Activated CD4-positive, alpha-beta T cell treated with anti-CD3 and anti-CD28 coated beads for 24 hours (primary cell): ENCODE measurements around the gene PPP2R5B.
A peak's percentile ranks its signal among the peaks of the same experiment; 100 is the strongest.

Experiments
- DNase-seq, 2 donors: peaks; one replicate each; pipeline ENCODE4 v3.0.0-alpha.2; 2020; ENCODE audit warnings: low read depth in 2 of 2

Gene PPP2R5B

GRCh38 chr11:64888729-64889511 is 35.6 kb upstream of the PPP2R5B start:
- DNase-seq = no peak

DNA sequence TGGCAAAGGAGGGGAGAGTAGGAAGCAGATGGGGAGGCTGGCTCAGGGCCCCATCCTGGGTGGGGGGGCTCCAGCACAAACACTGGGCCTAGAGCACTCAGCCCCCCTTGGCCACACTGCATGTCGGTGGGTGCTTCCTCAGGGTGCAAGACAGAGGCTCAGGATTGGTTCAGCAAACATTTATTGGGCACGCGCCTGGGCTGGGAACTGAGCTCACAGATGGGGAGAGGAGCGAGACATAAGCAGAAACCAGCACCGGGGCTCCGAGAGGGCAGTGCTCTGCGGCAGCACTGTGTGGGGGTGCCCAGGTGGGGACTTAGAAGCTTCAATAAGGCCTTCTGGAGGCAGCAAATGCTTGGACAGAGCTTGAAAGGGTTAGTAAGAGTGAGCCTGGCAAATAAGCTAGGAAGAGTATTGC is 34.0 kb upstream of the PPP2R5B start:
- no peak for DNase-seq

GRCh38 chr11:64891215-64891848 is 33.2 kb upstream of the PPP2R5B start:
- DNase-seq = no peak

GRCh38 chr11:64891880-64892279 is 32.6 kb upstream of the PPP2R5B start:
- no peak for DNase-seq

DNA sequence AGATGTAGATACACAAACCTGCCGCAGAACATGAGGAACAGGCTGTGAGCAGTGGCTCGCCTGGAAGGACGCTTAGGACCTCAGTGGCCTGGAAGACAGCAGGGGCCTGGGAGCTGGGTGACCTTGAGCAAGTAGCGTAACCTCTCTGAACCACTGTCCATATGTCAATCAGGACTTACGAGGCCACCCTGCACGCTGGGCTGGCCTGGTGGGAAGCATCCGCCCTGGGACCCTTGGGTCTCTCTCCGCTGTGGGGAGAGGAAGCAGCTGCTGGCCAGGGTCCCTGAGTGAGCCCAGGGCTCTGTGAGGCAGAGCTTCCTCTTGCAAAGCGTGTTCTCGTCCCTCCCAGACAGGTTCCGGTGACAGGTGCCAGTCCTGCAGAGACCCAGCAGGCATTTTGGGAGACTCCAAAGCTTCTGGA is 32.1 kb upstream of the PPP2R5B start:
- no peak for DNase-seq

GRCh38 chr11:64892838-64893193 is 31.7 kb upstream of the PPP2R5B start:
- no peak for DNase-seq

GRCh38 chr11:64893194-64894069 is 31.1 kb upstream of the PPP2R5B start:
- DNase-seq = no peak

- DNase-seq = peak; percentile 92 to 96
Observed at GRCh38 chr11:64894070-64894811, 30.2 kb upstream of the PPP2R5B start.

GRCh38 chr11:64894812-64895452 is 29.6 kb upstream of the PPP2R5B start:
- no peak for DNase-seq

GRCh38 chr11:64896448-64897022 is 28.0 kb upstream of the PPP2R5B start:
- no peak for DNase-seq

DNA sequence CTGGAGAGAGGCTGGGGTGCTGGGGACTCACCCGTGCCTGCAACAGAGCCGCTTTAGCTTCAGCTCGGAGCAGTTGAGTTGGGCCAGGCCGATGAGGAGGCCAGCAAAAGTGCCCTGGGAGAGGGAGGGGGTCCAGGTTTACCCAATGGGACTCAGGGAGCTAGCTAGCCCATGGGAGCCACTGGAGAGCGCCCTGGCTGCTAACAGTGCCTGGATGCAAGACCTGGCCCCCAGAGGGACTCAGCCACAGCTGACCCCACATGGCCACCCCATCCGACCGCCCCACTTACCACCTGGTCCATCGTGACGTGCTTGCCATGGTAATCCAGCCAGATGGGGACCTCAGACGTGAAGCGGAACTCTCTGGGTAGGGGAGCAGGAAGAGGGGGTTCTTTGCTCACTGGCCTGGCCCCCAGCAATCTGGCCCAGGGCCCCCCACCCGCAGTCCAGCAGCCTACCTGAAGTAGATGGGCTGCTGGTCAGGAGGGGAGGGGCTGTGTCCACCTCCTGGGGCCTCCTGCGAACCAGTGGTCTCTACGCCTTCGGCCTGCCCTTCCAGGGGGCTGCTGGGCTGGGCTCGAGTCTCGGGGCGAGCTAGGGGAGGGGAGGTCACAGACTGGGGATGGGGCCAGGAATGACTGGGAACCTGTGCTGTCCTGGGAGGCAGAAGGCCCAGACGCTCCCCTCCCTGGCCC is 27.0 kb upstream of the PPP2R5B start:
- DNase-seq = no peak

DNA sequence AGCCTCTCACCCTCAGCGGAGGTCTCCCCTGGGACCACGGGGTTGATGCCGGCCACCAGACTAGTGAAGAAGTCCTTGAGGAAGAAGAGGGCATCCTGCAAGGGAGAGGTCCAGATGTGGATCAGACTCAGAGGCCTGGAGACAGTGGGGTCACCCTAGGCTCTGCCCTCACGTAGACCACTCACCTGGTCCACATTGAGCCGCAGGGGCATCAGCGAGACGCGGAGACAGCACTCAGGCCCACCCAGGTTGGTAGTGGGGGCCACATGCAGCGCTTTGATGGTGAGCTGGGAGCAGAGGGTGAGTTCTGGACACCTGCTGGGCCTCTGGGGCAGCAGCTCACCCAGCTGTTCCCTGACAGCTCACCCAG is 26.4 kb upstream of the PPP2R5B start:
- no peak for DNase-seq

- no peak for DNase-seq
Observed at GRCh38 chr11:64898541-64898940, 25.9 kb upstream of the PPP2R5B start.

- peak; percentile 34 to 50 for DNase-seq
Observed at GRCh38 chr11:64900263-64900678, 24.2 kb upstream of the PPP2R5B start.

- no peak for DNase-seq
Observed at GRCh38 chr11:64900774-64901173, 23.7 kb upstream of the PPP2R5B start.

GRCh38 chr11:64902102-64902900 is 22.2 kb upstream of the PPP2R5B start:
- DNase-seq = no peak

DNA sequence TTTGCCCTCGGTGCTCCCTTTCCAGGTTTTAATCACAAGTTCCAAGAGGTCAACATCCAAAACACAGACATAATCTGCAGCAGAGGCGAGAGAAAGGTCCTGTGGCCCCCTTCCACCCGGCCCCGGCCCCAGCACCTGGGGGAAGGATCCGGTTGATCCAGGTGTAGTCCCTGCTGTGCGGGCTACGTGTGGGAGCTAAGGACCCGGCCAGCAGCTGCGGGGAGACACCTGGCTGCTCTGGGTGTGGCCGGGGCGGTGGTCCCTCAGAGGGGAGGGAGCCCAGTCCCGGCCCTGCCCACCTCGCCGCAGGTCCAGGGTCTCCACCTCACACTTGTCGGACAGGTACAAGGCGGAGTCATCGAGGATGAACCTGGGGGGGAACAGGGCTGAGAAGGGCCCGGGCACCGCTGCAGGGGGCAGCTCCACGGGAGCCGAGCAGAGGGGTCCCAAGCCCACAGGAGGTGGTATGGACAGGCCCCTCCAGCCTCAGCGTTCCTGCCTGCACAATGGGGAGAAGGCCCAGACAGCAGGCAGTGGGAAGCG is 21.1 kb upstream of the PPP2R5B start:
- DNase-seq = no peak

- no peak for DNase-seq
Observed at GRCh38 chr11:64905516-64906313, 18.8 kb upstream of the PPP2R5B start.

GRCh38 chr11:64906314-64906635 is 18.2 kb upstream of the PPP2R5B start:
- DNase-seq = no peak
